Tibial artery (tissue), 4 donors: ENCODE results near the gene COL6A3.

Experiments used
- DNase-seq, 2 donors: peaks; one replicate each; pipeline ENCODE4 v3.0.0-alpha.2; 2019
- H3K27ac ChIP-seq, 2 donors: fragments of 200-600 bp; sonication (generic) in 1 of 2; 1 replicate in 1 of 2; 2 replicates in 1 of 2; pipeline ENCODE4 v1.5.1; 2018 to 2019; ENCODE audit warnings: mild to moderate bottlenecking in 1 of 2
- H3K27me3 ChIP-seq, 2 donors: fragments of 200-600 bp; sonication (generic) in 1 of 2; one replicate each; pipeline versions ENCODE4 v1.5.1 to v1.6.0; 2016 to 2019
- H3K36me3 ChIP-seq, 3 donors: fragments of 200-600 bp; sonication (generic) in 2 of 3; one replicate each; pipeline ENCODE4 v1.5.1; 2016 to 2019; ENCODE audit warnings: mild to moderate bottlenecking in 2 of 3
- H3K4me1 ChIP-seq, 4 donors: fragments of 200-600 bp; sonication (generic) in 2 of 4; 1 replicate in 3 of 4; 2 replicates in 1 of 4; pipeline ENCODE4 v1.5.1; 2016 to 2019
- H3K4me3 ChIP-seq, 2 donors: fragments of 200-600 bp; sonication (generic) in 1 of 2; 1 replicate in 1 of 2; 2 replicates in 1 of 2; pipeline ENCODE4 v1.5.1; 2018 to 2019; ENCODE audit warnings: mild to moderate bottlenecking in 2 of 2
- H3K9me3 ChIP-seq, 3 donors: fragments of 200-600 bp; sonication (generic) in 1 of 3; one replicate each; pipeline ENCODE4 v1.5.1; 2016 to 2019
- intact Hi-C: fragments of 100-400 bp; cut with DNase I; formaldehyde crosslinking; loops from one replicate; pipeline ENCODE4 v1.15.0; 2023; ENCODE audit warnings: low total_unique reads
- TF ChIP-seq, protein P1 (sequence below), 2 experiments: fragments of 200-600 bp in 1 of 2; fragments of 450-650 bp in 1 of 2; IDR thresholded peaks; one replicate each; pipeline ENCODE4 v1.5.1; 2017 to 2019; ENCODE audit warnings: antibody characterized with exemption in 2 of 2, mild to moderate bottlenecking in 1 of 2, moderate library complexity in 1 of 2

COL6A3 gene

GRCh38 chr2:237364655-237365054 is 49.3 kb downstream of the COL6A3 start:
- TF ChIP-seq, protein P1, sequence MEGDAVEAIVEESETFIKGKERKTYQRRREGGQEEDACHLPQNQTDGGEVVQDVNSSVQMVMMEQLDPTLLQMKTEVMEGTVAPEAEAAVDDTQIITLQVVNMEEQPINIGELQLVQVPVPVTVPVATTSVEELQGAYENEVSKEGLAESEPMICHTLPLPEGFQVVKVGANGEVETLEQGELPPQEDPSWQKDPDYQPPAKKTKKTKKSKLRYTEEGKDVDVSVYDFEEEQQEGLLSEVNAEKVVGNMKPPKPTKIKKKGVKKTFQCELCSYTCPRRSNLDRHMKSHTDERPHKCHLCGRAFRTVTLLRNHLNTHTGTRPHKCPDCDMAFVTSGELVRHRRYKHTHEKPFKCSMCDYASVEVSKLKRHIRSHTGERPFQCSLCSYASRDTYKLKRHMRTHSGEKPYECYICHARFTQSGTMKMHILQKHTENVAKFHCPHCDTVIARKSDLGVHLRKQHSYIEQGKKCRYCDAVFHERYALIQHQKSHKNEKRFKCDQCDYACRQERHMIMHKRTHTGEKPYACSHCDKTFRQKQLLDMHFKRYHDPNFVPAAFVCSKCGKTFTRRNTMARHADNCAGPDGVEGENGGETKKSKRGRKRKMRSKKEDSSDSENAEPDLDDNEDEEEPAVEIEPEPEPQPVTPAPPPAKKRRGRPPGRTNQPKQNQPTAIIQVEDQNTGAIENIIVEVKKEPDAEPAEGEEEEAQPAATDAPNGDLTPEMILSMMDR (IDR thresholded peaks at IDR 0.05): no peak
- H3K4me1 ChIP-seq: no peaks in the 10 kb centered on the region

DNA sequence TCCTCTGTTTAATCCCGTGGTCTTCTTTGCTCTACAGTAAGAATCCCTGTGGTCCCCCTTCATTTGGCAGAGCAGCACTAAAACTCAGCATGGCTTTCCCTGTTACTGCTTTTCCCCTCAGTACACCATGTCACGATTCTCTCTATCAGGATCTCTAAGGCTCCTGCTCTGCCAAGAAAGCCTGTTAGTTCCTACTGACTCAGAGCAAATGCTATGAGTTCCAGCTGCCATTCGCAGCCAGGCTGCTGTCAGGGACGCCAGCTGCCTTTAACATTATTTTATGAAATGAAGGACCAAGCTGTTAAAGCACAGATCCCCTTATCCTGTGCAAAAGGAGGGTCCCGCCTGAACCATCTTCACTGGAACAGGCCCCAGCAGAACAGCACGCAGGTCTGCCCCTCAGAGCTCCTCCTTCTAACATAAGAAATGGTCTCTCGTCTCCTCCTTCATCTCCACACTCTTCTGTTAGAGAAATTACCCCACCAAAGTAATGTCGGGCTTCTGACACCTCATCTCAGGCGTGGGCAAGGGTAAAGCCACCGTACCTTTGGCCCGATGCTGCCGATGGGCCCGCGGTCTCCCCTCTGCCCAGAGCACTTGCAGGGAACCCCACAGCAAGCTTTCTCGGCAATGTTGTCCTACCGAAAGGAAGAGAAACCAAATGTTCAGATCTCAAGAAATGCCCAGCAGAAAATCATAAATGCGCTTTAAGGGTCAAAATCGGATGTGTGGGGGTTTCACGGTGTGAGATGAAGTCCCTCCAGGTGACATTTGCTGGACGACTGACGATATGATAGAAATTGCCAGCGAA is 52.6 kb downstream of the COL6A3 start:
- TF ChIP-seq, protein P1 (IDR thresholded peaks at IDR 0.05): no peak

More at GRCh38 chr2:237364655-237365054, 49.3 kb downstream of the COL6A3 start:
- DNase-seq: no peak
- H3K36me3 ChIP-seq: peaks cover 29 to 88% (median 86%) of the 10 kb centered on the region in 3 donors
- H3K27ac ChIP-seq: no peak overlapping the region
- no peaks in the 10 kb centered on the region for H3K27me3 ChIP-seq
- intact Hi-C loops: no loop called here
- no peak overlapping the region for H3K4me3 ChIP-seq
- H3K9me3 ChIP-seq: no peaks in the 10 kb centered on the region

DNA sequence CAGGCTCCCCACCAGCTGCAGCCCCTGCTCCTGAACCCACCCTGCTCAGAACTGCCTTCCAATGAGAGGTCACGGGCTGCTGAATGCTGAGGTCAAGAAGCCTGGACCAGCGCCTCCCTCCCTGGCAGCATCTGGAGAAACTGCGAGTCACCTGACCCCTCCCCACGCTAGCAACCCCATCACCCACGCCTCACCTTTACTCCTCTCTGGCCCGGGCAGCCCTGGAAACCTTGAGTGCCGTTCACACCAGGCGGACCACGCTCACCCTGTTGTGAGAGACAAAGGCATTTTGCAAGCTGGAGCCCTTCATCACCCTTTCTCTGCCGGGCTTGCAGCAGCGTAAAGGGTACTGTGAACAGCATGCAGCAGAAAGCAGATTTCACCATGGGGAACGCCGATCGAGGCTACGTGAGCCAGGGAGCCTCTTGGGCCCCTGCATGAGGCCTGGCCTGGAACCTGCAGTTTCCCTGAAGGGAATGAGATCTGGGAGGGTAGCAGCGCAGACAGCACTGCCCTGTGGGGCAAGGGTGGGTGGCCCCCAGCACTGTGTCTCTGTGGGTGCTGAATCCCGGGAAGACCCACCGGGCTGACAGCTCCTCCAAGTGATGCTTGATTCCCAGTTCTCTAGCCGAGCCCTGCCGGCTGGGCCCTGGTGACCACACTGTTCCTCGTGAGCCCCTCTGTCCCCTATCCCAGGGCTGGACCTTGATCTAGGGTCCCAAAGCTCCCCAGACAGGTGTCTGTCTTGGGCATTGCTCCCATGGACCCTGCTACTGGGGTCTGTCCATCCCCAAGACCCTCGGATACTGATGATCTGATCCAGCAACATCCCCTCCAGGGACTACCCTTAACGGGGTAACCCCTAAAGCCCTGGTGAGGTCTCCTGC is 53.8 kb downstream of the COL6A3 start:
- peaks cover 20 to 77% (median 71%) of the 10 kb centered on the region in 3 donors for H3K36me3 ChIP-seq
- intact Hi-C loops: no loop called here
- H3K4me1 ChIP-seq: peaks cover 0 to 8% (median 6%) of the 10 kb centered on the region in 4 donors
- DNase-seq: no peak
- no peaks in the 10 kb centered on the region for H3K9me3 ChIP-seq
- H3K27me3 ChIP-seq: no peaks in the 10 kb centered on the region
- peak overlapping the region; percentile 2 to 37 for H3K27ac ChIP-seq
- no peak overlapping the region for H3K4me3 ChIP-seq
- TF ChIP-seq, protein P1 (IDR thresholded peaks at IDR 0.05): no peak

More for the DNA sequence above, 52.6 kb downstream of the COL6A3 start:
- Histone ChIP-seq H3K9me3 (no peaks in the 10 kb centered on the region), H3K27ac (peak overlapping the region in 1 of 2 donors; percentile 37), H3K4me3 (no peak overlapping the region), H3K36me3 (peaks cover 30 to 90% (median 83%) of the 10 kb centered on the region in 3 donors), H3K4me1 (no peaks in the 10 kb centered on the region), H3K27me3 (no peaks in the 10 kb centered on the region)
- intact Hi-C loops: no loop called here
- DNase-seq: no peak

- no peak for DNase-seq
- H3K4me1 ChIP-seq: peaks cover 0 to 15% (median 10%) of the 10 kb centered on the region in 4 donors
- H3K4me3 ChIP-seq: no peak overlapping the region
- peak overlapping the region in 1 of 2 donors; percentile 37 for H3K27ac ChIP-seq
- intact Hi-C loops: no loop called here
- no peaks in the 10 kb centered on the region for H3K9me3 ChIP-seq
- TF ChIP-seq, protein P1 (IDR thresholded peaks at IDR 0.05): no peak
- peaks cover 20 to 71% (median 64%) of the 10 kb centered on the region in 3 donors for H3K36me3 ChIP-seq
- H3K27me3 ChIP-seq: no peaks in the 10 kb centered on the region
Measured at GRCh38 chr2:237359518-237359840, 54.5 kb downstream of the COL6A3 start.

- Histone ChIP-seq H3K4me1 (peaks cover 0 to 19% (median 11%) of the 10 kb centered on the region in 4 donors), H3K36me3 (peaks cover 15 to 65% (median 58%) of the 10 kb centered on the region in 3 donors), H3K9me3 (no peaks in the 10 kb centered on the region), H3K27ac (no peak overlapping the region), H3K27me3 (no peaks in the 10 kb centered on the region), H3K4me3 (no peak overlapping the region)
- intact Hi-C loops: no loop called here
- DNase-seq: no peak
- TF ChIP-seq, protein P1 (IDR thresholded peaks at IDR 0.05): no peak
Measured at GRCh38 chr2:237358721-237359517, 55.0 kb downstream of the COL6A3 start.
